GM12878 (cell line): ENCODE data around the gene C2orf68. TPM values are rescaled to one million over a fixed set of nuclear protein-coding genes. Genes with fewer than 3 reads are reported as not detected.

Experiments
- ATAC-seq: fragments of 200-7000 bp; cut with Tn5 transposase; 3 replicates; pipeline ENCODE4 v1.9.1; 2020; ENCODE audit warnings: mild to moderate bottlenecking, moderate library complexity
- BruUV-seq: library from RNA; stranded (reverse); fragments of 400-500 nt; replicated peaks from 2 replicates; lab custom pipeline; 2021; lab: Mats Ljungman, UMichigan
- CTCF ChIA-PET: fragments of 300-600 bp; sonication (Branson Sonifier 250); formaldehyde crosslinking; extraction: SDS; loops from one replicate; lab custom pipeline; 2021; ENCODE audit warnings: inconsistent platforms; lab: Yijun Ruan, JAX
- POLR2A ChIA-PET: fragments of 350-600 bp; formaldehyde crosslinking; extraction: SDS; loops from one replicate; lab custom pipeline; 2021; ENCODE audit warnings: inconsistent platforms; lab: Charles Lee
- RAD21 ChIA-PET: fragments of 300-600 bp; sonication (Branson Sonifier 250); formaldehyde crosslinking; loops from one replicate; lab custom pipeline; 2023; ENCODE audit warnings: antibody characterized with exemption; ENCODE audit not compliant: unreplicated experiment; lab: Charles Lee
- SMC1A ChIA-PET: fragments of 300-600 bp; sonication (Branson Sonifier 250); formaldehyde crosslinking; loops from one replicate; lab custom pipeline; 2023; ENCODE audit not compliant: unreplicated experiment, uncharacterized antibody; lab: Charles Lee
- DNase-seq: peaks from one replicate; pipeline ENCODE4 v3.0.0-alpha.2; 2011; ENCODE audit warnings: low read depth, low spot score
- FAIRE-seq: peaks from 3 replicates; lab custom pipeline; 2011; peaks lifted over from hg19 to GRCh38; lab: Jason Lieb, UNC
- H2AFZ ChIP-seq: 2 replicates; pipeline ENCODE4 v1.6.0; 2011; ENCODE audit warnings: low read depth, low read length, control low read depth; ENCODE audit not compliant: control insufficient read depth
- H3K27ac ChIP-seq: 2 replicates; pipeline ENCODE4 v1.5.1; 2011; ENCODE audit warnings: control low read depth; ENCODE audit not compliant: control insufficient read depth, insufficient read depth
- H3K27me3 ChIP-seq, 2 experiments: replicated peaks in 1 of 2; 2 replicates each; pipeline versions ENCODE4 v1.6.0 to v1.6.1; 2011; ENCODE audit warnings: low read length in 1 of 2; ENCODE audit not compliant: control insufficient read depth in 2 of 2, insufficient read depth in 2 of 2
- H3K36me3 ChIP-seq, 2 experiments: 2 replicates each; pipeline ENCODE4 v1.5.1; 2011; ENCODE audit warnings: low read length in 1 of 2; ENCODE audit not compliant: control insufficient read depth in 2 of 2, insufficient read depth in 2 of 2
- H3K4me1 ChIP-seq: 2 replicates; pipeline ENCODE4 v1.6.1; 2011; ENCODE audit warnings: mild to moderate bottlenecking, low read length, moderate library complexity, mixed read lengths; ENCODE audit not compliant: control insufficient read depth, insufficient read depth
- H3K4me2 ChIP-seq: 2 replicates; pipeline ENCODE4 v1.6.0; 2011; ENCODE audit warnings: control low read depth; ENCODE audit not compliant: control insufficient read depth, insufficient read depth
- H3K4me3 ChIP-seq: fragments of 200-600 bp; sonication (generic); 2 replicates; pipeline ENCODE4 v1.5.1; 2016
- H3K79me2 ChIP-seq: 2 replicates; pipeline ENCODE4 v1.6.0; 2011; ENCODE audit warnings: low read length; ENCODE audit not compliant: control insufficient read depth, insufficient read depth
- H3K9ac ChIP-seq: 2 replicates; pipeline ENCODE4 v1.8.0; 2011; ENCODE audit warnings: low read length, control low read depth, mixed read lengths; ENCODE audit not compliant: control insufficient read depth, insufficient read depth
- H3K9me3 ChIP-seq: replicated peaks from 3 replicates; pipeline ENCODE4 v1.5.1; 2011; ENCODE audit warnings: mild to moderate bottlenecking, low read length; ENCODE audit not compliant: control insufficient read depth, insufficient read depth
- H4K20me1 ChIP-seq: 2 replicates; pipeline ENCODE4 v1.6.0; 2011; ENCODE audit not compliant: control insufficient read depth, insufficient read depth
- BCLAF1 ChIP-seq: fragments of 450-650 bp; IDR thresholded peaks from 2 replicates; pipeline ENCODE4 v1.6.1; 2017; ENCODE audit warnings: antibody characterized with exemption, mild to moderate bottlenecking, moderate library complexity
- FOXK2 ChIP-seq: fragments of 450-650 bp; IDR thresholded peaks from 2 replicates; pipeline ENCODE4 v1.6.1; 2017; ENCODE audit warnings: mild to moderate bottlenecking, moderate library complexity
- HDGF ChIP-seq: fragments of 450-650 bp; IDR thresholded peaks from 2 replicates; pipeline ENCODE4 v1.6.1; 2016; ENCODE audit warnings: antibody characterized with exemption
- KAT2A ChIP-seq: conservative IDR thresholded peaks from 2 replicates; pipeline ENCODE4 v1.6.1; 2011; ENCODE audit warnings: low read depth, low read length; ENCODE audit not compliant: control insufficient read depth
- MTA2 ChIP-seq: fragments of 450-650 bp; IDR thresholded peaks from 2 replicates; pipeline ENCODE4 v1.6.1; 2016; ENCODE audit warnings: low read depth, mild to moderate bottlenecking, moderate library complexity
- PBX3 ChIP-seq: IDR thresholded peaks from 2 replicates; pipeline ENCODE4 v1.6.1; 2011; ENCODE audit warnings: mild to moderate bottlenecking, low read depth, low read length, moderate library complexity; ENCODE audit not compliant: insufficient replicate concordance
- RELA ChIP-seq: fragments of 450-650 bp; IDR thresholded peaks from 2 replicates; pipeline ENCODE4 v1.8.0; 2014; ENCODE audit warnings: borderline replicate concordance; ENCODE audit not compliant: partially characterized antibody
- RFX5 ChIP-seq: IDR thresholded peaks from 2 replicates; pipeline ENCODE4 v1.6.1; 2011; ENCODE audit warnings: low read depth, low read length, improper control_type of control experiment
- SRF ChIP-seq, 2 experiments: IDR thresholded peaks; 2 replicates each; pipeline ENCODE4 v1.6.1; 2011; ENCODE audit warnings: low read depth in 2 of 2, low read length in 2 of 2, mild to moderate bottlenecking in 1 of 2, moderate library complexity in 1 of 2
- TARDBP ChIP-seq: IDR thresholded peaks from 2 replicates; pipeline ENCODE4 v1.6.1; 2016; ENCODE audit warnings: borderline replicate concordance
- ZNF207 ChIP-seq: fragments of 450-650 bp; IDR thresholded peaks from 2 replicates; pipeline ENCODE4 v1.6.1; 2014; ENCODE audit warnings: antibody characterized with exemption, mild to moderate bottlenecking, borderline replicate concordance
- WGBS: methylation state at CpG from one replicate; pipeline ENCODE4 v1.1.6; 2016; ENCODE audit warnings: low lambda C conversion rate; ENCODE audit not compliant: insufficient replicate concordance, insufficient coverage; ENCODE audit errors: missing lambda C conversion rate; 5-methylcytosine and 5-hydroxymethylcytosine counted together
- in situ Hi-C: fragments of 300-500 bp; cut with MboI; formaldehyde crosslinking; loops from 9 replicates; pipeline ENCODE4 v1.14.3; 2018; ENCODE audit warnings: mixed read lengths
- intact Hi-C: fragments of 100-400 bp; cut with micrococcal nuclease; formaldehyde crosslinking; loops from one replicate; pipeline ENCODE4 v1.14.2; 2022; ENCODE audit not compliant: unreplicated experiment
- polyA plus RNA-seq, 11 experiments: library from polyadenylated mRNA; depleted of rRNA in 4 of 11; unstranded in 6 of 11; stranded (reverse) in 5 of 11; fragments of >200 nt; fragmentation: Nextera tagmentation in 4 of 11; fragmentation: Illumina TruSeq in 1 of 11; extraction: Ambion mirVana in 4 of 11; extraction: Trizol in 1 of 11; gene quantifications; 1 replicate in 1 of 11; 2 replicates in 10 of 11; pipeline versions ENCODE4 v1.2.1 to v1.2.3, GENCODE V29; 2011 to 2016; ENCODE audit warnings: inconsistent platforms in 2 of 11, missing spikeins in 2 of 11, low read depth in 1 of 11
- total RNA-seq, 4 experiments: library from RNA; depleted of rRNA in 3 of 4; stranded (reverse); fragments of >200 nt in 3 of 4; fragmentation: Illumina TruSeq in 1 of 4; extraction: Trizol in 1 of 4; gene quantifications; 2 replicates each; pipeline versions ENCODE4 v1.2.1 to v1.2.3, GENCODE V29; 2013 to 2021
- TF ChIP-seq, protein P1 (sequence below): fragments of 450-650 bp; IDR thresholded peaks from 2 replicates; pipeline ENCODE4 v1.6.1; 2017; ENCODE audit warnings: mild to moderate bottlenecking, moderate library complexity

C2orf68 gene
- total and polyA plus RNA-seq, 10 of the 15 experiments (the other 5 are each of a cell fraction or from before 2014, with no cell fraction given), result 12.7 to 56.1 (median 28.4) TPM

DNA sequence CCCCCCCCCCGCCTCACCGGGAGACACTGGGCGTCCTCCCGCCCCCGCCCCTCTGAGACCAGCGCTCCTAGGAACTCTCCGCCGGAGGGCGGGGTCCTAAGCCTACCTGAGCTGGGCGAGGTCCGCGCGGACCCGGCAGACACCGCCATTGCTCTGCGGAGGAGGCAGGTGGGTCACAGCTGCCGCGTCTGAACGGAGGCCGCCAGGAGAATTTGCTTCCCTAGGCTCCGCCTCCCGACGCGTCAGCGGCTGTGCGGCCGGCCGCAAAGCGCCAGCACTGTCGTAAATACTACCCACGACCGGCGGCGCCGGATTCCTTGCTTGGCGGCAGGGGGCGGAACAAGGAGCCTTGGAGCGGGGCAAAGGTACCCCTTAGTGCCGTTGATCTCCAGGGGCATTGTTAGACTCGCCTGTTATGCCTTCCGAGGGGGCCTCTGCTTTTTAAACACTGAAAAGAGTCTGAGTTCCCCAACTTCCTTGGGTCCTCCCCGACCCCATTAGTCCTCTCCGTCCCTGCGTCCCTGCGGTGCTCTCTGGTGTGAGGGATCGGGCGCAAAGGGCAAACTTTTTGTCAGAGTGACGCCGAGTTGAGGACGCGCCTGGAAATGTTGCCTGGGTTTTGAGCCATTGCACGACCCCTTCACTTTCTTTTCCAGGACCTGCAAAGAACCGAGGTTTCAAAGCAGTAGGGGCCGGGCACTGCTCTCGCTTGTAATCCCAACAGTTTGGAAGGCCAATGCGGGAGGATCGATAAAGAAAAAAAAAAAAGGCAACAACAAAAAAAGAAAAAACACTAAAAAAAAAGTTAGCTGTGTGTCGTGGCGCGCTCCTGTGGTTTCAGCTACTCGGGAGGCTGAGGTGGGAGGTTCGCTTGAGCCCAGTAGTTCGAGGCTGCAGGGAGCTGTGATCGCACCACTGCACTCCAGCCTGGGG, 50.3 kb downstream of the C2orf68 start, which contains the start of gene GGCX (continued):
- TF ChIP-seq ZNF207 (peak; percentile 83; the same call in 1 of the 2 replicates), TARDBP (no peak), RFX5 (no peak), BCLAF1 (no peak), MTA2 (0 out of 2 replicates have a peak, but pooled peaks have one; percentile 32)

DNA sequence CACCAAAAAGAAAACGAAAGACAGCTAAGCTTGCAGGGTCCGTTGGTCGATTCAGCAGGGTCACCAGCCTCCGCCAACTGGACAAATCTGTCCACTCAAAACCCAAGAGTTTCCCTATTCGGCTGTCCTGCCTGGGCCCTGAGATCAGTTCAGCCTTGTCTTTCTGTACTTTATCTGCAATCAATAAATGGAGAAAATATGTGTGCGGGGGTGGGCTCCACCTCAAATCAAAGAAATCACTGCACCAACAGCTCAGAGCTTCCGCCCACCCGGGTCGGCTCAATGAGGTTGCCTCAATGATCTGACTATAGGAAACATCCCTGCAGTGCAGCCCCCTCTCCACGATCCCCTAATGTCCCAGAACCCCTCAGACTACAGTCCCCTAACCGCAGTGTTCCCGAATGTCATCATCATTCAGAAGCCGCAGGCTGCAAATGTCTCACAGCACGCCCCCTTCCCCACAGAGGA, 51.0 kb downstream of the C2orf68 start:
- RAD21 ChIA-PET, result interaction anchor here (0.9 to 2.7 kb wide), 7 partner anchors 8 to 141 kb away, joined by 3 to 15 read pairs (median 4); partner anchors contain the start of genes SH2D6 and VAMP8
- H3K4me3 ChIP-seq, result peak overlapping the region; percentile 98
- WGBS, result 1% methylated on average over 14 of the region's 14 CpGs
- SMC1A ChIA-PET, result interaction anchor here (0.7 to 3.2 kb wide), 9 partner anchors 10 to 507 kb away, joined by 3 to 21 read pairs (median 7); partner anchors contain the start of gene RNF181
- no peak for DNase-seq
- TSS peak; percentile 65 for BruUV-seq
- intact Hi-C loops, result loop anchor here (2.0 kb wide), 1 partner anchor 42 kb away; the partner anchor contains the start of gene TMEM150A
- no peaks in the 10 kb centered on the region for H4K20me1 ChIP-seq
- H3K36me3 ChIP-seq, result peaks cover 0 to 5% of the 10 kb centered on the region in 2 experiments; a peak in 1 of 4 replicates
- in situ Hi-C loops, result no loop called here
- peak overlapping the region; percentile 66 for H3K4me2 ChIP-seq
- H3K79me2 ChIP-seq, result peaks cover 18% of the 10 kb centered on the region
- H3K27ac ChIP-seq, result peak overlapping the region; percentile 5; the same call in 1 of the 2 replicates
- peak overlapping the region; percentile 87 for H2AFZ ChIP-seq
- peak overlapping the region; percentile 80 for H3K9ac ChIP-seq
- no peaks in the 10 kb centered on the region; the same call in 1 of the 2 replicates for H3K4me1 ChIP-seq
- POLR2A ChIA-PET, result interaction anchor here (0.6 to 6.2 kb wide), 14 partner anchors 11 to 626 kb away, joined by 3 to 32 read pairs (median 6); partner anchors contain the start of genes MAT2A, RNF181, TMEM150A and VAMP8
- CTCF ChIA-PET, result interaction anchor here (0.6 to 4.4 kb wide), 8 partner anchors 9 to 260 kb away, joined by 3 to 28 read pairs (median 3); no protein-coding TSS in a partner anchor
- H3K27me3 ChIP-seq, result no peaks in the 10 kb centered on the region
- peak; percentile 34 for ATAC-seq
- no peak for FAIRE-seq
- H3K9me3 ChIP-seq, result no peaks in the 10 kb centered on the region
- TF ChIP-seq PBX3 (no peak), KAT2A (no peak), RELA (no peak), FOXK2 (no peak), SRF (IDR thresholded peaks at IDR 0.05; ENCODE audit: low read depth in 2 of 2, low read length in 2 of 2) (no peak), HDGF (no peak)
- TF ChIP-seq, protein P1, sequence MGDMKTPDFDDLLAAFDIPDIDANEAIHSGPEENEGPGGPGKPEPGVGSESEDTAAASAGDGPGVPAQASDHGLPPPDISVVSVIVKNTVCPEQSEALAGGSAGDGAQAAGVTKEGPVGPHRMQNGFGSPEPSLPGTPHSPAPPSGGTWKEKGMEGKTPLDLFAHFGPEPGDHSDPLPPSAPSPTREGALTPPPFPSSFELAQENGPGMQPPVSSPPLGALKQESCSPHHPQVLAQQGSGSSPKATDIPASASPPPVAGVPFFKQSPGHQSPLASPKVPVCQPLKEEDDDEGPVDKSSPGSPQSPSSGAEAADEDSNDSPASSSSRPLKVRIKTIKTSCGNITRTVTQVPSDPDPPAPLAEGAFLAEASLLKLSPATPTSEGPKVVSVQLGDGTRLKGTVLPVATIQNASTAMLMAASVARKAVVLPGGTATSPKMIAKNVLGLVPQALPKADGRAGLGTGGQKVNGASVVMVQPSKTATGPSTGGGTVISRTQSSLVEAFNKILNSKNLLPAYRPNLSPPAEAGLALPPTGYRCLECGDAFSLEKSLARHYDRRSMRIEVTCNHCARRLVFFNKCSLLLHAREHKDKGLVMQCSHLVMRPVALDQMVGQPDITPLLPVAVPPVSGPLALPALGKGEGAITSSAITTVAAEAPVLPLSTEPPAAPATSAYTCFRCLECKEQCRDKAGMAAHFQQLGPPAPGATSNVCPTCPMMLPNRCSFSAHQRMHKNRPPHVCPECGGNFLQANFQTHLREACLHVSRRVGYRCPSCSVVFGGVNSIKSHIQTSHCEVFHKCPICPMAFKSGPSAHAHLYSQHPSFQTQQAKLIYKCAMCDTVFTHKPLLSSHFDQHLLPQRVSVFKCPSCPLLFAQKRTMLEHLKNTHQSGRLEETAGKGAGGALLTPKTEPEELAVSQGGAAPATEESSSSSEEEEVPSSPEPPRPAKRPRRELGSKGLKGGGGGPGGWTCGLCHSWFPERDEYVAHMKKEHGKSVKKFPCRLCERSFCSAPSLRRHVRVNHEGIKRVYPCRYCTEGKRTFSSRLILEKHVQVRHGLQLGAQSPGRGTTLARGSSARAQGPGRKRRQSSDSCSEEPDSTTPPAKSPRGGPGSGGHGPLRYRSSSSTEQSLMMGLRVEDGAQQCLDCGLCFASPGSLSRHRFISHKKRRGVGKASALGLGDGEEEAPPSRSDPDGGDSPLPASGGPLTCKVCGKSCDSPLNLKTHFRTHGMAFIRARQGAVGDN, result no peak
